GM10847 (cell line): Measurements from ENCODE around the gene SOX18.

ENCODE experiments used
- POLR2A ChIP-seq: IDR thresholded peaks from 2 replicates; pipeline ENCODE4 v1.6.1; 2011; ENCODE audit not compliant: insufficient read length; ENCODE audit errors: extremely low read depth

The SOX18 gene

GRCh38 chr20:64010711-64011237, 38.7 kb downstream of the SOX18 start:
- no peak for TF ChIP-seq POLR2A

DNA sequence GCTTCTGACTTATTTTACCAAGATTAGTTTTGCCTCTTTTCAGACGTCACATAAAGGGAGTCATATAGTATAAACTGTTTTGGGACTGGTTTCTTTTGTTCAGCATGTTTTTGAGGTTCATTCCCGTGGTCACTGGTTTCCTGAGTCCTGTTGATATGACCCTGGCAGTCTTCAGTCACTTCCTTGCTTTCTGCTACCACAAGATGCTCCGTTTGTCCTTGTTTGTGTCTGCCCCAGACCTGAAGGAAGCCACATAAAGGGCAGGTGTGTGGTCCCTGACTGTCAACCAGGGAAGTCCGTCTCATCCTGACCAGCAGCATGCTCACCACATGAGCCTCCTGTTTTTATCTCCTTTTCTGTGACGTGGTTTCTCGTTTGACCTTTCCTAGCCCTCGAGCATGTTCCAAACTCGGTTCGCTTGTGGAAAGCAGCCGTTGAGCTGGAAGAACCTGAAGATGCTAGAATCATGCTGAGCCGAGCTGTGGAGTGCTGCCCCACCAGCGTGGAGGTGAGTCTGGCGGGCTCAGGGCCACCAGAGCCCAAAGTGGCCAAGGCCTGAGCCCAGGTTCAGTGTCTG, 39.5 kb downstream of the SOX18 start:
- TF ChIP-seq POLR2A = no peak

GRCh38 chr20:64006902-64007301, 42.5 kb downstream of the SOX18 start:
- no peak for TF ChIP-seq POLR2A

GRCh38 chr20:64006490-64006889, 42.9 kb downstream of the SOX18 start:
- no peak for TF ChIP-seq POLR2A

GRCh38 chr20:64005394-64005793, 44.0 kb downstream of the SOX18 start:
- no peak for TF ChIP-seq POLR2A

DNA sequence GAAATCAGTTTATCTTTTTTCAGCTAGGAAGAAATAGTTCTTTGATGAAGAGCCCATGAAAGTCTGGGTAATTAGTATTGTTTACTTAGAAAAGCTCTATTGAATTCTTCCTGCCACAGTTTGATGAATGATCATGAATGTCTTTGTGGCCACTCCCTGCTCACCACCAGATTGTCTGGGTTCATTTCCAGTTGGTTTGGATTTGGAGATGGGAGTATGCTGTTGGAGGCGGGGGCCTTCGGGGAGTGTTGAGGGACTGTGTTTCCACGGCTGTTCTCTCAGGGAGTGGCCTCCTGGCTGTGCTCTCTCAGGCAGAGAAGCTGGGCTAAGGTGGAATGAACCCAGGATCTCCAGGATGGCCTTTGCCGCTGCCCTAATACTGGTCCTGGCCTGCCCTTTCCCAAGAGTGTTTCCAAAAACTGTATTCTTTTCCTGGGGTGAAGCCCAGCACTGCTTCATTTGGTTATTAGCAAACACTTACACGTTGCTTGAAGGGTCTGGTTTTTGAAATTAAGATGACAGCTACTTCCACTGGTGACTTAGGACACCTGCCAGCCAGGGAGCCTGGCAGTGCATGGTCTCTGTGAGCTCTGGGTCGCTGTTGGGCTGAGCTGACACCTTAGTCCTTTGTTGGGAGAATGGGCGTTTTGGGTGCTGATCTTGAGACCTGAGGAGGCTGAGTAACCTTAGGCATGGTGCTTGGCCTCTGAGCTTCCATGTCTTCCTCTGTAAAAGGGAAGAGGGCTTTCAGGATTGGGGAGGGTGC, 45.3 kb downstream of the SOX18 start:
- TF ChIP-seq POLR2A = no peak

- TF ChIP-seq POLR2A = no peak
These were observed 47.8 kb downstream of the SOX18 start for GRCh38 chr20:64001607-64002011.

DNA sequence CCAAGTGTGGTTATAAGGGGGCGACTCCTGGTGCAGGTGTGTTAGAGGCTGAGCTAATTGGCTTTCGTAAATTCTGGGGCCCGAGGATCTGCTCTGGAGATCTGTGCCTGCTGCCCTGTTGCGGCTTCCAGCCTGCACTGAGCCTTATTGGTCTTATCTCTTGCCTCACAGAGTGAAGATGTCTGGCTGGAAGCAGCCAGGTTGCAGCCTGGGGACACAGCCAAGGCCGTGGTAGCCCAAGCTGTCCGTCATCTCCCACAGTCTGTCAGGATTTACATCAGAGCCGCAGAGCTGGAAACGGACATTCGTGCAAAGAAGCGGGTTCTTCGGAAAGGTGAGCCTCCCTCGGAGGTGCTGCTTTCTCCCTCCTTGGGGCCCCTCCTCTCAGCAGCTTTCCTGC, 48.5 kb downstream of the SOX18 start:
- no peak for TF ChIP-seq POLR2A
